ENCODE results near the gene SNAP23. TPM values are rescaled to one million over a fixed set of nuclear protein-coding genes. Genes with fewer than 3 reads are reported as not detected.

Gene SNAP23
- total RNA-seq, 2 donors from 2014 or later, result 86.1 to 93.9 TPM

- intact Hi-C loops (cut with DNase I), result loop anchor here (5.0 kb wide), 1 partner anchor 178 kb away; the partner anchor contains the start of genes GANC and TMEM87A
- Histone ChIP-seq H3K27ac (no peak overlapping the region), H3K9me3 (no peaks in the 10 kb centered on the region), H3K4me1 (replicated peaks) (no peaks in the 10 kb centered on the region), H3K4me3 (no peak overlapping the region), H3K27me3 (replicated peaks; ENCODE audit: insufficient read depth) (no peaks in the 10 kb centered on the region), H3K36me3 (peaks cover 0 to 15% of the 10 kb centered on the region in 2 donors)
- no peak for TF ChIP-seq POLR2AphosphoS5 (IDR thresholded peaks at IDR 0.05)
- no peak for TF ChIP-seq POLR2A (IDR thresholded peaks at IDR 0.05)
- no peak for TF ChIP-seq CTCF (IDR thresholded peaks at IDR 0.05)
- WGBS, result 96% methylated on average over 4 of the region's 4 CpGs
- no peak for DNase-seq (ENCODE audit: low spot score)
Observed at GRCh38 chr15:42450425-42450790, 45.0 kb upstream of the SNAP23 start.

GRCh38 chr15:42453826-42454225 lies 41.6 kb upstream of the SNAP23 start:
- Histone ChIP-seq H3K36me3 (peaks cover 0 to 10% of the 10 kb centered on the region in 2 donors), H3K27ac (no peak overlapping the region), H3K27me3 (replicated peaks; ENCODE audit: insufficient read depth) (no peaks in the 10 kb centered on the region), H3K9me3 (no peaks in the 10 kb centered on the region), H3K4me3 (no peak overlapping the region), H3K4me1 (replicated peaks) (peaks cover 4% of the 10 kb centered on the region)
- intact Hi-C loops (cut with DNase I), result loop anchor here (5.0 kb wide), 1 partner anchor 182 kb away; the partner anchor contains the start of genes GANC and TMEM87A
- TF ChIP-seq POLR2AphosphoS5 (IDR thresholded peaks at IDR 0.05) (no peak), CTCF (IDR thresholded peaks at IDR 0.05) (no peak), POLR2A (IDR thresholded peaks at IDR 0.05) (no peak)
- no peak for DNase-seq (ENCODE audit: low spot score)
- 95% methylated on average over 3 of the region's 3 CpGs for WGBS

GRCh38 chr15:42456531-42456930 lies 38.9 kb upstream of the SNAP23 start:
- Histone ChIP-seq H3K4me1 (replicated peaks) (peaks cover 4% of the 10 kb centered on the region), H3K4me3 (no peak overlapping the region), H3K36me3 (no peaks in the 10 kb centered on the region), H3K9me3 (no peaks in the 10 kb centered on the region), H3K27ac (peak overlapping the region; percentile 74 to 85), H3K27me3 (replicated peaks; ENCODE audit: insufficient read depth) (no peaks in the 10 kb centered on the region)
- TF ChIP-seq CTCF (IDR thresholded peaks at IDR 0.05) (no peak), POLR2AphosphoS5 (IDR thresholded peaks at IDR 0.05) (no peak), POLR2A (IDR thresholded peaks at IDR 0.05) (no peak)
- DNase-seq (ENCODE audit: low spot score), result no peak
- intact Hi-C loops (cut with DNase I), result no loop called here

GRCh38 chr15:42456971-42457370 lies 38.5 kb upstream of the SNAP23 start:
- TF ChIP-seq POLR2AphosphoS5 (IDR thresholded peaks at IDR 0.05) (no peak), POLR2A (IDR thresholded peaks at IDR 0.05) (no peak), CTCF (IDR thresholded peaks at IDR 0.05) (no peak)
- DNase-seq (ENCODE audit: low spot score), result no peak
- H3K9me3 ChIP-seq, result no peaks in the 10 kb centered on the region
- H3K27ac ChIP-seq, result peak overlapping the region; percentile 74 to 85
- H3K4me1 ChIP-seq (replicated peaks), result peaks cover 4% of the 10 kb centered on the region
- H3K27me3 ChIP-seq (replicated peaks; ENCODE audit: insufficient read depth), result no peaks in the 10 kb centered on the region
- no peaks in the 10 kb centered on the region for H3K36me3 ChIP-seq
- no peak overlapping the region for H3K4me3 ChIP-seq
- 32% methylated on average over 3 of the region's 3 CpGs for WGBS
- intact Hi-C loops (cut with DNase I), result no loop called here
